DOHH2 (cell line): ENCODE measurements around the gene C15orf61.

Experiments
- H3F3A ChIP-seq: fragments of 200-600 bp; sonication (generic), shearing (Covaris generic); 2 replicates; pipeline ENCODE4 v1.6.0; 2016; ENCODE audit warnings: antibody characterized with exemption, mild to moderate bottlenecking; ENCODE audit not compliant: control insufficient read depth, insufficient read depth
- H3K27ac ChIP-seq: fragments of 200-600 bp; sonication (generic); 2 replicates; pipeline ENCODE4 v1.5.1; 2014; ENCODE audit warnings: low read depth, mild to moderate bottlenecking, low read length, moderate library complexity
- H3K27me3 ChIP-seq: fragments of 200-600 bp; sonication (generic); 2 replicates; pipeline ENCODE4 v1.6.1; 2014; ENCODE audit warnings: mild to moderate bottlenecking, low read length, mixed read lengths; ENCODE audit not compliant: control insufficient read depth
- H3K36me3 ChIP-seq: fragments of 200-600 bp; sonication (generic); 2 replicates; pipeline ENCODE4 v1.6.1; 2014; ENCODE audit warnings: mild to moderate bottlenecking, low read length, moderate library complexity, mixed read lengths; ENCODE audit not compliant: control insufficient read depth
- H3K4me1 ChIP-seq: fragments of 200-600 bp; sonication (generic); 2 replicates; pipeline ENCODE4 v1.6.1; 2014; ENCODE audit warnings: mild to moderate bottlenecking, low read length, mixed read lengths; ENCODE audit not compliant: control insufficient read depth
- H3K4me2 ChIP-seq: fragments of 200-600 bp; sonication (generic); 2 replicates; pipeline ENCODE4 v1.6.0; 2014; ENCODE audit warnings: mild to moderate bottlenecking, low read length, moderate library complexity
- H3K4me3 ChIP-seq: fragments of 200-600 bp; sonication (generic); 2 replicates; pipeline ENCODE4 v1.5.1; 2014; ENCODE audit warnings: mild to moderate bottlenecking, low read length, mixed read lengths
- H3K79me2 ChIP-seq: fragments of 200-600 bp; sonication (generic); 2 replicates; pipeline ENCODE4 v1.6.1; 2014; ENCODE audit warnings: mild to moderate bottlenecking, low read length, mixed read lengths; ENCODE audit not compliant: control insufficient read depth
- H3K9me2 ChIP-seq: fragments of 200-600 bp; sonication (generic); replicated peaks from 2 replicates; pipeline ENCODE4 v1.6.1; 2014; ENCODE audit warnings: mild to moderate bottlenecking, low read length, mixed read lengths; ENCODE audit not compliant: control insufficient read depth
- H3K9me3 ChIP-seq: fragments of 200-600 bp; sonication (generic); 2 replicates; pipeline ENCODE4 v1.6.1; 2014; ENCODE audit warnings: antibody characterized with exemption, low read length, mixed read lengths; ENCODE audit not compliant: control insufficient read depth, insufficient read depth
- H4K20me1 ChIP-seq: fragments of 200-600 bp; sonication (generic); 2 replicates; pipeline ENCODE4 v1.6.0; 2014; ENCODE audit warnings: low read depth, mild to moderate bottlenecking, antibody characterized with exemption, low read length, moderate library complexity; ENCODE audit not compliant: control insufficient read depth, insufficient read depth
- EZH2phosphoT487 ChIP-seq: fragments of 200-600 bp; sonication (generic); IDR thresholded peaks from 2 replicates; pipeline ENCODE4 v1.6.1; 2017; ENCODE audit warnings: borderline replicate concordance, mild to moderate bottlenecking, antibody characterized with exemption, low read length, moderate library complexity, mixed read lengths
- TF ChIP-seq, protein P1 (sequence below): fragments of 200-600 bp; sonication (generic); IDR thresholded peaks from one replicate; pipeline ENCODE4 v1.5.1; 2014; ENCODE audit warnings: antibody characterized with exemption, mild to moderate bottlenecking, low read depth, low read length; ENCODE audit not compliant: poor library complexity, severe bottlenecking

The C15orf61 gene

DNA sequence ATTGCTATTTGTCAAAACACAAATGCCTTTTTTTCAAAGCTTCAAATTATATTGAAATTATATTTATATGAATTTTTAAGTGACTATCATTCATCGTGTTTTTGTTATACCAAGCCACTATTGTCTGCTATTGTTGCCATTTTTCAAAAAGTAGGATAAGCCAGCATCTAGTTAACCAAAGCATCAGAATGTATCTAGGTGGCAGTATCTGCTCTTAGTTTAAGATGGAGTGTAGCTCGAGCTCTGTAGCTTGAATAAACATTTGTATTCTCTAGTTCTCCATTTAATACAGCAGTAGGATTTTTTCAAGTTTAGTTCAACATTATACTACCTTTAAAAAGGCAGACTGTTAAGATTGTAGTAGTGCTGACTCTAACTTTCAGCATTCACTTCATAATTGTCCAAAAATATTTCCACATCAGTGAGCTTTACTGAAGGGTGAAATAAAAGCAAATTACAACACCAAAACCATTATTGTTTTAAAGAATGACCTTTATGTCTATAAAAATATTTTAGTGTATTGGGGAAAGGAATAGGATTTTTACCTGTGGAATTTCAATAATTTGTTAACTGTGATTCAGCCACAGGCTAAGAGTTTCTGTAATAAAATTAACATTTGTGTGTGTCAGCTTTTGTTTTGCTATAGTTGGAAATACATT is 19.6 kb upstream of the C15orf61 start:
- no peaks in the 10 kb centered on the region for H3K36me3 ChIP-seq
- no peak for TF ChIP-seq EZH2phosphoT487
- TF ChIP-seq, protein P1, sequence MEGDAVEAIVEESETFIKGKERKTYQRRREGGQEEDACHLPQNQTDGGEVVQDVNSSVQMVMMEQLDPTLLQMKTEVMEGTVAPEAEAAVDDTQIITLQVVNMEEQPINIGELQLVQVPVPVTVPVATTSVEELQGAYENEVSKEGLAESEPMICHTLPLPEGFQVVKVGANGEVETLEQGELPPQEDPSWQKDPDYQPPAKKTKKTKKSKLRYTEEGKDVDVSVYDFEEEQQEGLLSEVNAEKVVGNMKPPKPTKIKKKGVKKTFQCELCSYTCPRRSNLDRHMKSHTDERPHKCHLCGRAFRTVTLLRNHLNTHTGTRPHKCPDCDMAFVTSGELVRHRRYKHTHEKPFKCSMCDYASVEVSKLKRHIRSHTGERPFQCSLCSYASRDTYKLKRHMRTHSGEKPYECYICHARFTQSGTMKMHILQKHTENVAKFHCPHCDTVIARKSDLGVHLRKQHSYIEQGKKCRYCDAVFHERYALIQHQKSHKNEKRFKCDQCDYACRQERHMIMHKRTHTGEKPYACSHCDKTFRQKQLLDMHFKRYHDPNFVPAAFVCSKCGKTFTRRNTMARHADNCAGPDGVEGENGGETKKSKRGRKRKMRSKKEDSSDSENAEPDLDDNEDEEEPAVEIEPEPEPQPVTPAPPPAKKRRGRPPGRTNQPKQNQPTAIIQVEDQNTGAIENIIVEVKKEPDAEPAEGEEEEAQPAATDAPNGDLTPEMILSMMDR, result peak; percentile 29
- H4K20me1 ChIP-seq, result no peaks in the 10 kb centered on the region
- no peaks in the 10 kb centered on the region for H3K9me2 ChIP-seq
- H3K4me3 ChIP-seq, result no peak overlapping the region
- peaks cover 18% of the 10 kb centered on the region for H3K4me1 ChIP-seq
- no peaks in the 10 kb centered on the region for H3F3A ChIP-seq
- H3K4me2 ChIP-seq, result no peak overlapping the region
- H3K27me3 ChIP-seq, result no peaks in the 10 kb centered on the region
- no peaks in the 10 kb centered on the region for H3K79me2 ChIP-seq
- H3K27ac ChIP-seq, result no peak overlapping the region
- H3K9me3 ChIP-seq, result no peaks in the 10 kb centered on the region

DNA sequence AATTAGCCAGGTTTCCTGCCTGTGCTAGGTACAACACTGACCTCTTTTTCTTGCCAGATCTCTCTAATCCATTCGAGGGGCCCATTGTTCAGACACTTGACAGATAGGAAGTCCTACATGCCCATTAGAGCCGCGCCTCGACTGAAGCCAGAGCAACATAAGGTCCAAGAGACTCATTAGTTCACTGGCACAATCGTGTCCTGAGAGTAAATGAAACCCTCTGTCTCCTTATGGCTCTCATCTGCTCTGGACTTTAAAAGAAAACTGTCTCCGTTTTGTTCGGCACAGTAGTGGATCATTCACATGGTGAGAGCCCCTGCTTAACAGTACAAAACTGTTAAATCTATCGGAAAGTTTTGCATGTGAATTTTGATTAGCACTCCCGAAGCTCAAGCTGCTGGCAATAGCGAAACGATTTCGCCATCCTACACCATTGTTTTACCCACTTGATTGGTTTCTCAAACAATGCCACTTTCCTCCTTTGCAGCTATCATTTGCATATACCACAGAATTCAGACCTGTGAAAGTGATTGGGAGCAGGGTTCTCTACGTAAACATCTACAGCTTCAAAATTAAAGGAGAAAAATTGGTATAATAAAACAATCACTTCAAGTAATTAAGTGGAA is 19.0 kb upstream of the C15orf61 start:
- H3K4me1 ChIP-seq, result peaks cover 24% of the 10 kb centered on the region
- TF ChIP-seq, protein P1, result no peak
- no peak for TF ChIP-seq EZH2phosphoT487
- no peak overlapping the region for H3K4me2 ChIP-seq
- H3K36me3 ChIP-seq, result no peaks in the 10 kb centered on the region
- no peak overlapping the region for H3K4me3 ChIP-seq
- no peaks in the 10 kb centered on the region for H3K9me2 ChIP-seq
- no peaks in the 10 kb centered on the region for H4K20me1 ChIP-seq
- no peak overlapping the region for H3K27ac ChIP-seq
- no peaks in the 10 kb centered on the region for H3K9me3 ChIP-seq
- no peaks in the 10 kb centered on the region for H3K79me2 ChIP-seq
- H3F3A ChIP-seq, result no peaks in the 10 kb centered on the region
- H3K27me3 ChIP-seq, result no peaks in the 10 kb centered on the region

DNA sequence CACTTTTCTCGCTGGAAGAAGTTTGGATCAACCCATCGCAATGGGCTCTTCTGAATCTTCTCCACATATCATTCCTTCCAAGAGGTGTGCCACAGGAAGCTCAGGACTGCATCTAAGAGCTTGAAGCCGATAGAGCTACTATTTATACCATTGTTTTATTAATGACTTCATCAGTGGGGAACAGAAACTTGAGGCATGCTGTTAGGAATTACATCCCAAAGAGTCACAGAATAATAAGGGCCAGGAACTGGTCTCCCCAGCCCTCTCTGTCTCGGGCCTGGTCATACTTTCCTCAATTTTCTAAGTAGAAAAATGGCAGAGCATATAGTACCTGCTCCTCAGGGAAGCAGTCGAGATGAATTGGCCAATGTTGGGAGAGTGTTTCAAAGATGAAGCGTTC is 16.9 kb upstream of the C15orf61 start:
- no peaks in the 10 kb centered on the region for H3K9me3 ChIP-seq
- H3K27ac ChIP-seq, result no peak overlapping the region
- peaks cover 30% of the 10 kb centered on the region for H3K4me1 ChIP-seq
- no peak overlapping the region for H3K4me2 ChIP-seq
- H3K36me3 ChIP-seq, result no peaks in the 10 kb centered on the region
- no peaks in the 10 kb centered on the region for H3K27me3 ChIP-seq
- H3F3A ChIP-seq, result no peaks in the 10 kb centered on the region
- no peak for TF ChIP-seq EZH2phosphoT487
- H3K9me2 ChIP-seq, result no peaks in the 10 kb centered on the region
- no peaks in the 10 kb centered on the region for H4K20me1 ChIP-seq
- no peak overlapping the region for H3K4me3 ChIP-seq
- H3K79me2 ChIP-seq, result no peaks in the 10 kb centered on the region

DNA sequence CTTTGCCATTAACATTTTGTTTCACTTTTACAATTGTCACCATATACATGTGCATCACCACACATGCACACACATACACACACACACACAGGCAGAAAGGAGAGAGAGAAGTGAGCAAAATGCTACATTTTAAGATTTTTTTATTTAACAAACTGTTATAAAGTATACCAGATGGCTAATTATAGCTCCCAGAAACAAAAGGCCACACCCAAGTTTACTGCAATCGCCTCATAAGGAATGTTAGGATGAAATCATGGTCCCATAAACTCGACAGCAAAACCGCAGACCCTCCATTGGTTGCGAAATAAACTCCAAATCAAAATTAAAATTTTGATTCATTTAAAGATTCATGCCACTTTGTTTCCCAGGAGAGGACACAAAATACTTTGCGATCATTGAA is 16.1 kb upstream of the C15orf61 start:
- no peak overlapping the region for H3K4me3 ChIP-seq
- no peaks in the 10 kb centered on the region for H3K9me3 ChIP-seq
- peaks cover 30% of the 10 kb centered on the region for H3K4me1 ChIP-seq
- no peak overlapping the region for H3K27ac ChIP-seq
- no peaks in the 10 kb centered on the region for H3K27me3 ChIP-seq
- H3K36me3 ChIP-seq, result no peaks in the 10 kb centered on the region
- H3K79me2 ChIP-seq, result no peaks in the 10 kb centered on the region
- no peaks in the 10 kb centered on the region for H3K9me2 ChIP-seq
- H3K4me2 ChIP-seq, result no peak overlapping the region
- TF ChIP-seq, protein P1, result no peak
- no peak for TF ChIP-seq EZH2phosphoT487
- H4K20me1 ChIP-seq, result no peaks in the 10 kb centered on the region
- H3F3A ChIP-seq, result no peaks in the 10 kb centered on the region
